ENCODE data around the gene NMBR. TPM values are rescaled to one million over a fixed set of nuclear protein-coding genes. Genes with fewer than 3 reads are reported as not detected.

NMBR gene
- total RNA-seq (2021; ENCODE audit: unreplicated experiment) (not detected), Bru-seq, nascent RNA (percentile 12 among the genes with signal in this experiment), BruChase-seq, experiment 1, labeled RNA remaining after a 2-hour chase (percentile 20 among the genes with signal in this experiment), BruChase-seq, experiment 2, labeled RNA remaining after a 6-hour chase (percentile 13 among the genes with signal in this experiment)
- not detected for polyA plus RNA-seq (2012; ENCODE audit: insufficient read length)
- long read RNA-seq, result 0 reads

GRCh38 chr6:142146828-142147662 lies at the start of gene NMBR, which contains the start of gene VTA1:
TSS of gene NMBR (minus strand) at chr6:142147122. CDS start at chr6:142088658, 58,464 bp downstream.
TSS of gene VTA1 (plus strand) at chr6:142147263. CDS start at chr6:142147288, 25 bp downstream.
- Histone ChIP-seq H3K4me1 (ENCODE audit: control insufficient read depth, insufficient read depth, low read length) (peaks cover 17% of the 10 kb centered on the region), H3K4me3 (ENCODE audit: low read depth in 2 of 2, low read length in 2 of 2) (peak within 1 kb of the TSS; percentile 76 to 97), H3K9me3 (ENCODE audit: control insufficient read depth, insufficient read depth, low read depth, low read length) (no peaks in the 10 kb centered on the region), H3K36me3 (ENCODE audit: control insufficient read depth, insufficient read depth, low read length) (peaks cover 7% of the 10 kb centered on the region), H3K27ac (ENCODE audit: low read length) (peak within 1 kb of the TSS; percentile 93), H3K27me3 (ENCODE audit: control insufficient read depth, insufficient read depth, low read length) (no peaks in the 10 kb centered on the region)
- BruUV-seq (replicated peaks), result no TSS peak
- TF ChIP-seq, protein P1, sequence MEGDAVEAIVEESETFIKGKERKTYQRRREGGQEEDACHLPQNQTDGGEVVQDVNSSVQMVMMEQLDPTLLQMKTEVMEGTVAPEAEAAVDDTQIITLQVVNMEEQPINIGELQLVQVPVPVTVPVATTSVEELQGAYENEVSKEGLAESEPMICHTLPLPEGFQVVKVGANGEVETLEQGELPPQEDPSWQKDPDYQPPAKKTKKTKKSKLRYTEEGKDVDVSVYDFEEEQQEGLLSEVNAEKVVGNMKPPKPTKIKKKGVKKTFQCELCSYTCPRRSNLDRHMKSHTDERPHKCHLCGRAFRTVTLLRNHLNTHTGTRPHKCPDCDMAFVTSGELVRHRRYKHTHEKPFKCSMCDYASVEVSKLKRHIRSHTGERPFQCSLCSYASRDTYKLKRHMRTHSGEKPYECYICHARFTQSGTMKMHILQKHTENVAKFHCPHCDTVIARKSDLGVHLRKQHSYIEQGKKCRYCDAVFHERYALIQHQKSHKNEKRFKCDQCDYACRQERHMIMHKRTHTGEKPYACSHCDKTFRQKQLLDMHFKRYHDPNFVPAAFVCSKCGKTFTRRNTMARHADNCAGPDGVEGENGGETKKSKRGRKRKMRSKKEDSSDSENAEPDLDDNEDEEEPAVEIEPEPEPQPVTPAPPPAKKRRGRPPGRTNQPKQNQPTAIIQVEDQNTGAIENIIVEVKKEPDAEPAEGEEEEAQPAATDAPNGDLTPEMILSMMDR (IDR thresholded peaks at IDR 0.05), result peak; percentile 97
- peak in 1 of 2 experiments; percentile 71; a peak in 1 of 4 replicates for TF ChIP-seq REST (IDR thresholded peaks at IDR 0.05; ENCODE audit: insufficient read depth in 1 of 2, low read depth in 2 of 2, low read length in 1 of 2)
- TF ChIP-seq TCF7L2 (IDR thresholded peaks at IDR 0.05; ENCODE audit: low read depth, low read length), result peak; percentile 52; the same call in 1 of the 2 replicates
- TF ChIP-seq POLR2AphosphoS5 (IDR thresholded peaks at IDR 0.05; ENCODE audit: low read depth, low read length), result peak; percentile 88; the same call in 1 of the 2 replicates
- peak; percentile 98 for TF ChIP-seq SIN3A (IDR thresholded peaks at IDR 0.05; ENCODE audit: borderline replicate concordance, insufficient read depth, low read depth, low read length)
- in situ Hi-C loops (cut with HindIII; ENCODE audit: low pct_unique_long_range_greater_than_20kb, low sequenced_read_pairs) (no loop called here), intact Hi-C loops (cut with micrococcal nuclease; ENCODE audit: unreplicated experiment) (no loop called here)
- ChIA-PET CTCF (interaction anchor here (0.6 kb wide), 1 partner anchor 391 kb away, joined by 3 read pairs; no protein-coding TSS in a partner anchor), POLR2A (interaction anchor here (0.6 to 0.8 kb wide), 5 partner anchors 79 to 496 kb away, joined by 3 to 5 read pairs (median 3); no protein-coding TSS in a partner anchor)
- ATAC-seq (peak; percentile 99), DNase-seq (ENCODE audit: low read depth, low spot score) (peak; percentile 99)

GRCh38 chr6:142195862-142196541 lies 49.1 kb upstream of the NMBR start:
- Histone ChIP-seq H3K36me3 (ENCODE audit: control insufficient read depth, insufficient read depth, low read length) (peaks cover 32% of the 10 kb centered on the region), H3K4me1 (ENCODE audit: control insufficient read depth, insufficient read depth, low read length) (0 out of 2 replicates have a peak, but pooled peaks cover 5% of the 10 kb centered on the region), H3K27ac (ENCODE audit: low read length) (no peak overlapping the region), H3K9me3 (ENCODE audit: control insufficient read depth, insufficient read depth, low read depth, low read length) (no peaks in the 10 kb centered on the region), H3K27me3 (ENCODE audit: control insufficient read depth, insufficient read depth, low read length) (no peaks in the 10 kb centered on the region), H3K4me3 (ENCODE audit: low read depth in 2 of 2, low read length in 2 of 2) (no peak overlapping the region)
- in situ Hi-C loops (cut with HindIII; ENCODE audit: low pct_unique_long_range_greater_than_20kb, low sequenced_read_pairs) (no loop called here), intact Hi-C loops (cut with micrococcal nuclease; ENCODE audit: unreplicated experiment) (no loop called here)
- ChIA-PET POLR2A (no interaction called here), CTCF (no interaction called here)
- DNase-seq (ENCODE audit: low read depth, low spot score), result no peak
- TF ChIP-seq TCF7L2 (IDR thresholded peaks at IDR 0.05; ENCODE audit: low read depth, low read length) (no peak), REST (IDR thresholded peaks at IDR 0.05; ENCODE audit: insufficient read depth in 1 of 2, low read depth in 2 of 2, low read length in 1 of 2) (no peak), POLR2AphosphoS5 (IDR thresholded peaks at IDR 0.05; ENCODE audit: low read depth, low read length) (no peak), SIN3A (IDR thresholded peaks at IDR 0.05; ENCODE audit: borderline replicate concordance, insufficient read depth, low read depth, low read length) (no peak)
- TF ChIP-seq, protein P1 (IDR thresholded peaks at IDR 0.05), result no peak
- BruUV-seq (replicated peaks), result no TSS peak
- no peak for ATAC-seq

Data from Panc1 (cell line).